ENCODE measurements around the gene FGD5. TPM values are rescaled to one million over a fixed set of nuclear protein-coding genes. Genes with fewer than 3 reads are reported as not detected.

FGD5 gene
- total and polyA plus RNA-seq, 4 donors, result 2.5 to 61.6 (median 20.0) TPM

- Histone ChIP-seq H3K36me3 (ENCODE audit: control insufficient read depth in 1 of 2, insufficient read depth in 2 of 2, low read length in 1 of 2) (no peaks in the 10 kb centered on the region), H3K27ac (ENCODE audit: low read depth in 1 of 2, low read length in 2 of 2) (no peak overlapping the region), H3K9me3 (ENCODE audit: control insufficient read depth, low read length) (no peaks in the 10 kb centered on the region), H3K27me3 (ENCODE audit: control insufficient read depth in 1 of 2, insufficient read depth in 2 of 2, low read length in 1 of 2) (no peaks in the 10 kb centered on the region), H3K4me3 (ENCODE audit: low read length in 2 of 2) (no peak overlapping the region), H3K4me1 (ENCODE audit: control insufficient read depth in 1 of 2, insufficient read depth in 2 of 2, low read length in 2 of 2) (no peaks in the 10 kb centered on the region)
- 92 to 100% methylated on average over 1 of the region's 1 CpG for WGBS, 2 donors
- intact Hi-C loops (cut with DNase I), result loop anchor here in 1 of 2 donors (10.0 kb wide), 1 partner anchor 263 kb away; the partner anchor contains the start of gene CAPN7
- ATAC-seq (ENCODE audit: low FRiP score), result no peak
- no peak for DNase-seq
Measured at GRCh38 chr3:14941871-14942270, 123.1 kb downstream of the FGD5 start.

DNA sequence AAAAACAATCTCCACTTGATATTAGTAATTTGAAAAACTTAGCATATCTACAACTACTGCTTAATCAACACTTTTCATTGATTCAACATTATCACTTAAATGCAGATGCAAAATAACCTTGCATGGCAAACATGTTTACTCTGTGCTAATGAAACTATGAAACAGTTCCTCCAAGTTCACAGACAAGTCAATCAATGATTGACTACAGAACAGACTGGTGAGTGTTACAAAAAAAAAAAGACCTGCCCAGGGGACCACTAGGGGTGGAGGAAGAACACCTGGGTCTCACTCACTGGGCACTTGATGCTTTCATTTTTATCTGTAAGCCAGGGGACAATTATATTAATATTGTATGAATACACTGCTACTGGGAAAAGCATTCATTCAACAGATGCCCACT, 124.3 kb downstream of the FGD5 start:
- Histone ChIP-seq H3K36me3 (ENCODE audit: control insufficient read depth in 1 of 2, insufficient read depth in 2 of 2, low read length in 1 of 2) (no peaks in the 10 kb centered on the region), H3K27ac (ENCODE audit: low read depth in 1 of 2, low read length in 2 of 2) (no peak overlapping the region), H3K27me3 (ENCODE audit: control insufficient read depth in 1 of 2, insufficient read depth in 2 of 2, low read length in 1 of 2) (no peaks in the 10 kb centered on the region), H3K9me3 (ENCODE audit: control insufficient read depth, low read length) (no peaks in the 10 kb centered on the region), H3K4me1 (ENCODE audit: control insufficient read depth in 1 of 2, insufficient read depth in 2 of 2, low read length in 2 of 2) (no peaks in the 10 kb centered on the region), H3K4me3 (ENCODE audit: low read length in 2 of 2) (no peak overlapping the region)
- DNase-seq, result no peak
- ATAC-seq (ENCODE audit: low FRiP score), result no peak
- intact Hi-C loops (cut with DNase I), result loop anchor here in 1 of 2 donors (10.0 kb wide), 1 partner anchor 262 kb away; the partner anchor contains the start of gene CAPN7

DNA sequence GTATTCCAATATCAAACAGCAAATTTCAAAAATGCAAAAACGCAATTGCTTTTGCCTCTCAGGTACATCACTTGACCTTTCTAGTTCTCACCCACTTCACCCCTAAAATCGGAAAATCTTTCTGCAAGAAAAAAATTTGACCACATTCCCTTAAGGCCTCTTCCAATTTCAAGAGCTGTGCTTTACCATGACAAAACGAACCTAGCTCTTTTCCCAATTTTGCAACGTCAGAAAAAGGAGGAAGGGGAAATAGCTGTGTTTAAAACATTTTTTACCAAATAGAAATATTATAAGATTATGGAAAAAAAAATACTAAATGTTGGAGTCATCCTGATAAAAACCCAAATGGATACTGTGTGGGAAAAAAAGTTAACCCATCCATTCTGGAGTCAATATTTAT, 127.5 kb downstream of the FGD5 start:
- peaks cover 0 to 7% of the 10 kb centered on the region in 2 donors for H3K4me1 ChIP-seq (ENCODE audit: control insufficient read depth in 1 of 2, insufficient read depth in 2 of 2, low read length in 2 of 2)
- H3K9me3 ChIP-seq (ENCODE audit: control insufficient read depth, low read length), result no peaks in the 10 kb centered on the region
- WGBS, 2 donors, result 22 to 25% methylated on average over 4 of the region's 4 CpGs
- H3K4me3 ChIP-seq (ENCODE audit: low read length in 2 of 2), result peak overlapping the region in 1 of 2 donors; percentile 97
- ATAC-seq (ENCODE audit: low FRiP score) (no peak), DNase-seq (no peak)
- no peak overlapping the region for H3K27ac ChIP-seq (ENCODE audit: low read depth in 1 of 2, low read length in 2 of 2)
- no peaks in the 10 kb centered on the region for H3K27me3 ChIP-seq (ENCODE audit: control insufficient read depth in 1 of 2, insufficient read depth in 2 of 2, low read length in 1 of 2)
- intact Hi-C loops (cut with DNase I), result loop anchor here in 1 of 2 donors (10.0 kb wide), 1 partner anchor 259 kb away; the partner anchor contains the start of gene CAPN7
- H3K36me3 ChIP-seq (ENCODE audit: control insufficient read depth in 1 of 2, insufficient read depth in 2 of 2, low read length in 1 of 2), result no peaks in the 10 kb centered on the region

GRCh38 chr3:14946739-14947099, 128.0 kb downstream of the FGD5 start:
- peak overlapping the region; percentile 76 to 99 for H3K27ac ChIP-seq (ENCODE audit: low read depth in 1 of 2, low read length in 2 of 2)
- H3K4me3 ChIP-seq (ENCODE audit: low read length in 2 of 2), result peak overlapping the region; percentile 44 to 97
- 1% methylated on average over 8 of the region's 8 CpGs for WGBS, 2 donors
- H3K36me3 ChIP-seq (ENCODE audit: control insufficient read depth in 1 of 2, insufficient read depth in 2 of 2, low read length in 1 of 2), result no peaks in the 10 kb centered on the region
- no peaks in the 10 kb centered on the region for H3K9me3 ChIP-seq (ENCODE audit: control insufficient read depth, low read length)
- no peaks in the 10 kb centered on the region for H3K27me3 ChIP-seq (ENCODE audit: control insufficient read depth in 1 of 2, insufficient read depth in 2 of 2, low read length in 1 of 2)
- intact Hi-C loops (cut with DNase I), result loop anchor here in 1 of 2 donors (1.0 to 10.0 kb wide), 2 partner anchors 258 to 295 kb away; partner anchors contain the start of genes CAPN7 and CCDC174
- ATAC-seq (ENCODE audit: low FRiP score) (no peak), DNase-seq (no peak)
- peaks cover 0 to 7% of the 10 kb centered on the region in 2 donors for H3K4me1 ChIP-seq (ENCODE audit: control insufficient read depth in 1 of 2, insufficient read depth in 2 of 2, low read length in 2 of 2)

GRCh38 chr3:14947100-14947885, 128.5 kb downstream of the FGD5 start, which contains the start of gene NR2C2:
TSS of gene NR2C2 (plus strand) at chr3:14947583. CDS start at chr3:15003915, 56,332 bp downstream.
- Histone ChIP-seq H3K4me3 (ENCODE audit: low read length in 2 of 2) (peak within 1 kb of the TSS; percentile 93 to 97), H3K4me1 (ENCODE audit: control insufficient read depth in 1 of 2, insufficient read depth in 2 of 2, low read length in 2 of 2) (peaks cover 0 to 7% of the 10 kb centered on the region in 2 donors), H3K36me3 (ENCODE audit: control insufficient read depth in 1 of 2, insufficient read depth in 2 of 2, low read length in 1 of 2) (no peaks in the 10 kb centered on the region), H3K9me3 (ENCODE audit: control insufficient read depth, low read length) (no peaks in the 10 kb centered on the region), H3K27ac (ENCODE audit: low read depth in 1 of 2, low read length in 2 of 2) (peak within 1 kb of the TSS; percentile 85 to 99), H3K27me3 (ENCODE audit: control insufficient read depth in 1 of 2, insufficient read depth in 2 of 2, low read length in 1 of 2) (no peaks in the 10 kb centered on the region)
- DNase-seq, result peak; percentile 93 to 96
- peak; percentile 84 for ATAC-seq (ENCODE audit: low FRiP score)
- intact Hi-C loops (cut with DNase I), result loop anchor here in 1 of 2 donors (1.0 to 10.0 kb wide), 2 partner anchors 258 to 296 kb away; partner anchors contain the start of genes CAPN7 and CCDC174
- 0 to 1% methylated on average over 56 to 108 of the region's 108 CpGs for WGBS, 2 donors

GRCh38 chr3:14947886-14948608, 129.3 kb downstream of the FGD5 start:
- WGBS, 2 donors, result 0 to 1% methylated on average over 43 to 79 of the region's 79 CpGs
- Histone ChIP-seq H3K27ac (ENCODE audit: low read depth in 1 of 2, low read length in 2 of 2) (peak overlapping the region; percentile 85 to 99), H3K4me3 (ENCODE audit: low read length in 2 of 2) (peak overlapping the region; percentile 96 to 97), H3K36me3 (ENCODE audit: control insufficient read depth in 1 of 2, insufficient read depth in 2 of 2, low read length in 1 of 2) (no peaks in the 10 kb centered on the region), H3K9me3 (ENCODE audit: control insufficient read depth, low read length) (no peaks in the 10 kb centered on the region), H3K27me3 (ENCODE audit: control insufficient read depth in 1 of 2, insufficient read depth in 2 of 2, low read length in 1 of 2) (no peaks in the 10 kb centered on the region), H3K4me1 (ENCODE audit: control insufficient read depth in 1 of 2, insufficient read depth in 2 of 2, low read length in 2 of 2) (peaks cover 0 to 9% of the 10 kb centered on the region in 2 donors)
- intact Hi-C loops (cut with DNase I), result loop anchor here in 1 of 2 donors (1.0 to 10.0 kb wide), 2 partner anchors 257 to 297 kb away; partner anchors contain the start of genes CAPN7 and CCDC174
- peak; percentile 98 to 99 for DNase-seq
- peak; percentile 99 for ATAC-seq (ENCODE audit: low FRiP score)

DNA sequence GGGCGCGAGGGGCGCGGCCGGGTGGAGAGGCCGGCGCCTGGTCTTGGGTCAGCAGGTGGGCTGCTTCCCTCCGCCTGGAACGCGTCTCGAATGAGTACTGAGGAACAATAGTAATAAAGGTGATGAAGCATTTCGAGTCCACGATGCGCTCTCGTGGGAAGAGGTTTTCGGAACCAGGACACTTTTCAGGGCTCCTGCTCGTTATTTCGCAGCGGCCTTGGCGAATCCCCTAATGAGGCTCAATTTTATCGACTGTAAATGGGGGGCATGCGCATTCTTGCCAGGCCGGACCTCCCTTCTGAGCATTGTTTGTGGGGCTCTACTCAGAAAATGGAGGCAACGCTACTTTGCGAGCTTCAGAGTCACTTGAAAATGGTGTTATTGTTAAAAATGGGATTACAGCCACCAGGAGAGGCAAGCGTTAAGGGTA, 129.9 kb downstream of the FGD5 start:
- Histone ChIP-seq H3K9me3 (ENCODE audit: control insufficient read depth, low read length) (no peaks in the 10 kb centered on the region), H3K4me1 (ENCODE audit: control insufficient read depth in 1 of 2, insufficient read depth in 2 of 2, low read length in 2 of 2) (peaks cover 0 to 9% of the 10 kb centered on the region in 2 donors), H3K36me3 (ENCODE audit: control insufficient read depth in 1 of 2, insufficient read depth in 2 of 2, low read length in 1 of 2) (no peaks in the 10 kb centered on the region), H3K27me3 (ENCODE audit: control insufficient read depth in 1 of 2, insufficient read depth in 2 of 2, low read length in 1 of 2) (no peaks in the 10 kb centered on the region), H3K27ac (ENCODE audit: low read depth in 1 of 2, low read length in 2 of 2) (peak overlapping the region; percentile 38 to 72), H3K4me3 (ENCODE audit: low read length in 2 of 2) (peak overlapping the region; percentile 60 to 96)
- ATAC-seq (ENCODE audit: low FRiP score) (no peak), DNase-seq (no peak)
- WGBS, 2 donors, result 0 to 1% methylated on average over 24 to 26 of the region's 26 CpGs
- intact Hi-C loops (cut with DNase I), result loop anchor here in 1 of 2 donors (10.0 kb wide), 1 partner anchor 256 kb away; the partner anchor contains the start of gene CAPN7

DNA sequence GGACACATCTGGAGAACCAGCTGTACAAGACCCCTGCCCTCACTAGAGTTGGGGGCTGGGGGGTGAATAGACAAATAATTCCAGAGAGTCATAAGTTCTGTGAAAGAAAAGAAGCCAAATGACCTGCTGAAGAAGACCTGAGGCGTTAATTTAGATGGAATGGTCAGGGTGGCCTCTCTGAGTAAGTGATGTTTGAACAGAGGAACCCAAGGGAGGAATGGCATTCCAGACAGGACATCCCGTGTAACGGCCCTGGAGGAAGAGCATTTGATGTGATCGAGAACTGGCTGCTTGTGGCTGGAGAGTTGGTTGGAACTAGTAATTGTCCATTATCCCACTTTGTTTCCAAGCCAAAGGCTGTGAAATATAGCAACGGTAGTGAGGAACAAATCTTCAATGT, 130.4 kb downstream of the FGD5 start:
- H3K4me1 ChIP-seq (ENCODE audit: control insufficient read depth in 1 of 2, insufficient read depth in 2 of 2, low read length in 2 of 2), result peaks cover 0 to 9% of the 10 kb centered on the region in 2 donors
- peak overlapping the region; percentile 60 to 96 for H3K4me3 ChIP-seq (ENCODE audit: low read length in 2 of 2)
- WGBS, 2 donors, result 13 to 21% methylated on average over 5 of the region's 5 CpGs
- intact Hi-C loops (cut with DNase I), result loop anchor here in 1 of 2 donors (10.0 kb wide), 1 partner anchor 256 kb away; the partner anchor contains the start of gene CAPN7
- ATAC-seq (ENCODE audit: low FRiP score) (no peak), DNase-seq (no peak)
- peak overlapping the region in 1 of 2 donors; percentile 6 for H3K27ac ChIP-seq (ENCODE audit: low read depth in 1 of 2, low read length in 2 of 2)
- H3K36me3 ChIP-seq (ENCODE audit: control insufficient read depth in 1 of 2, insufficient read depth in 2 of 2, low read length in 1 of 2), result no peaks in the 10 kb centered on the region
- no peaks in the 10 kb centered on the region for H3K27me3 ChIP-seq (ENCODE audit: control insufficient read depth in 1 of 2, insufficient read depth in 2 of 2, low read length in 1 of 2)
- H3K9me3 ChIP-seq (ENCODE audit: control insufficient read depth, low read length), result no peaks in the 10 kb centered on the region

All from aorta (tissue), 5 donors.